PC-9 (cell line): ENCODE results near the gene SLC7A8.

Experiments
- CTCF ChIP-seq: fragments of 200-600 bp; sonication (generic); conservative IDR thresholded peaks from 2 replicates; pipeline ENCODE4 v1.6.1; 2017; ENCODE audit warnings: mixed run types, antibody characterized with exemption, mild to moderate bottlenecking, moderate library complexity
- EZH2 ChIP-seq: fragments of 200-600 bp; sonication (generic); IDR thresholded peaks from 2 replicates; pipeline ENCODE4 v1.8.0; 2017; ENCODE audit warnings: antibody characterized with exemption, low read depth

GRCh38 chr14:23104591-23105347 lies 78.7 kb downstream of the SLC7A8 start, which contains the start of gene CIROP:
- TF ChIP-seq CTCF (no peak), EZH2 (no peak)
